ENCODE data around the gene ACO2. TPM values are rescaled to one million over a fixed set of nuclear protein-coding genes. Genes with fewer than 3 reads are reported as not detected.
A peak's percentile ranks its signal among the peaks of the same experiment; 100 is the strongest.

ACO2 gene
- total RNA-seq, 4 donors from 2014 or later, result 83.7 to 90.4 (median 87.0) TPM

- intact Hi-C loops (cut with DNase I), result no loop called here
- H3K27ac ChIP-seq, result peak overlapping the region; percentile 32 to 72 (median 66)
- DNase-seq, result no peak
Measured at GRCh38 chr22:41512421-41513194, 43.7 kb downstream of the ACO2 start.

GRCh38 chr22:41513391-41513790 lies 44.5 kb downstream of the ACO2 start:
- no peak overlapping the region for H3K4me3 ChIP-seq
- H3K36me3 ChIP-seq, result peaks cover 35 to 97% (median 35%) of the 10 kb centered on the region in 3 donors
- peaks cover 19 to 57% (median 26%) of the 10 kb centered on the region in 3 donors for H3K4me1 ChIP-seq
- no peak for DNase-seq
- no peak for TF ChIP-seq POLR2A (IDR thresholded peaks at IDR 0.05)
- H3K27me3 ChIP-seq, result no peaks in the 10 kb centered on the region
- peak overlapping the region; percentile 32 to 72 (median 66) for H3K27ac ChIP-seq
- intact Hi-C loops (cut with DNase I), result no loop called here
- no peaks in the 10 kb centered on the region for H3K9me3 ChIP-seq
- 48 to 60% methylated on average over 5 of the region's 5 CpGs for WGBS, 2 donors

More at GRCh38 chr22:41512421-41513194, 43.7 kb downstream of the ACO2 start:
- Histone ChIP-seq H3K36me3 (peaks cover 35 to 100% (median 39%) of the 10 kb centered on the region in 3 donors), H3K27me3 (no peaks in the 10 kb centered on the region), H3K4me1 (peaks cover 18 to 57% (median 27%) of the 10 kb centered on the region in 3 donors), H3K4me3 (no peak overlapping the region), H3K9me3 (no peaks in the 10 kb centered on the region)
- TF ChIP-seq POLR2A (IDR thresholded peaks at IDR 0.05) (no peak), CTCF (IDR thresholded peaks at IDR 0.05) (no peak)
- 64 to 68% methylated on average over 12 to 13 of the region's 17 CpGs for WGBS, 2 donors

- peaks cover 36 to 97% (median 38%) of the 10 kb centered on the region in 3 donors for H3K36me3 ChIP-seq
- H3K27ac ChIP-seq, result no peak overlapping the region
- H3K4me3 ChIP-seq, result no peak overlapping the region
- 87 to 91% methylated on average over 4 to 7 of the region's 8 CpGs for WGBS, 2 donors
- H3K4me1 ChIP-seq, result peaks cover 19 to 42% (median 25%) of the 10 kb centered on the region in 3 donors
- no peaks in the 10 kb centered on the region for H3K27me3 ChIP-seq
- no peak for TF ChIP-seq CTCF (IDR thresholded peaks at IDR 0.05)
- no peak for TF ChIP-seq POLR2A (IDR thresholded peaks at IDR 0.05)
- intact Hi-C loops (cut with DNase I), result loop anchor here (5.0 kb wide), 1 partner anchor 114 kb away; no protein-coding TSS in a partner anchor
- no peaks in the 10 kb centered on the region for H3K9me3 ChIP-seq
- no peak for DNase-seq
Measured at GRCh38 chr22:41516462-41516861, 47.5 kb downstream of the ACO2 start.

- Histone ChIP-seq H3K9me3 (no peaks in the 10 kb centered on the region), H3K27me3 (no peaks in the 10 kb centered on the region), H3K4me1 (peaks cover 18 to 33% (median 24%) of the 10 kb centered on the region in 3 donors), H3K36me3 (peaks cover 29 to 97% (median 32%) of the 10 kb centered on the region in 3 donors), H3K27ac (peak overlapping the region; percentile 37 to 73 (median 66)), H3K4me3 (no peak overlapping the region)
- no peak for DNase-seq
- intact Hi-C loops (cut with DNase I), result loop anchor here (5.0 kb wide), 1 partner anchor 115 kb away; no protein-coding TSS in a partner anchor
- WGBS, 2 donors, result 21 to 38% methylated on average over 7 to 10 of the region's 22 CpGs
- TF ChIP-seq CTCF (IDR thresholded peaks at IDR 0.05) (peak; percentile 54 to 93 (median 90)), POLR2A (IDR thresholded peaks at IDR 0.05) (no peak)
Measured at GRCh38 chr22:41517172-41518047, 48.5 kb downstream of the ACO2 start.

GRCh38 chr22:41518048-41518347 lies 49.1 kb downstream of the ACO2 start:
- no peak overlapping the region for H3K4me3 ChIP-seq
- peaks cover 13 to 30% (median 19%) of the 10 kb centered on the region in 3 donors for H3K4me1 ChIP-seq
- no peak for DNase-seq
- H3K27ac ChIP-seq, result peak overlapping the region; percentile 37 to 73 (median 66)
- no peak for TF ChIP-seq CTCF (IDR thresholded peaks at IDR 0.05)
- TF ChIP-seq POLR2A (IDR thresholded peaks at IDR 0.05), result no peak
- H3K36me3 ChIP-seq, result peaks cover 26 to 97% (median 30%) of the 10 kb centered on the region in 3 donors
- 48 to 71% methylated on average over 3 of the region's 7 CpGs for WGBS, 2 donors
- no peaks in the 10 kb centered on the region for H3K27me3 ChIP-seq
- H3K9me3 ChIP-seq, result no peaks in the 10 kb centered on the region
- intact Hi-C loops (cut with DNase I), result loop anchor here (5.0 kb wide), 1 partner anchor 116 kb away; no protein-coding TSS in a partner anchor

Data from esophagus squamous epithelium (tissue), 5 donors.